DND-41 (cell line): ENCODE measurements around the gene IL22.

Source experiments
- EZH2 ChIP-seq: IDR thresholded peaks from 3 replicates; pipeline ENCODE4 v1.6.1; 2012; ENCODE audit warnings: borderline replicate concordance, low read depth, mild to moderate bottlenecking, moderate library complexity, low read length, inconsistent platforms; ENCODE audit not compliant: severe bottlenecking
- TF ChIP-seq, protein P1 (sequence below): IDR thresholded peaks from 2 replicates; pipeline ENCODE4 v1.5.1; 2012; ENCODE audit warnings: borderline replicate concordance, low read length, moderate library complexity, mild to moderate bottlenecking; ENCODE audit not compliant: poor library complexity, severe bottlenecking; ENCODE audit errors: extremely low read depth

- TF ChIP-seq, protein P1, sequence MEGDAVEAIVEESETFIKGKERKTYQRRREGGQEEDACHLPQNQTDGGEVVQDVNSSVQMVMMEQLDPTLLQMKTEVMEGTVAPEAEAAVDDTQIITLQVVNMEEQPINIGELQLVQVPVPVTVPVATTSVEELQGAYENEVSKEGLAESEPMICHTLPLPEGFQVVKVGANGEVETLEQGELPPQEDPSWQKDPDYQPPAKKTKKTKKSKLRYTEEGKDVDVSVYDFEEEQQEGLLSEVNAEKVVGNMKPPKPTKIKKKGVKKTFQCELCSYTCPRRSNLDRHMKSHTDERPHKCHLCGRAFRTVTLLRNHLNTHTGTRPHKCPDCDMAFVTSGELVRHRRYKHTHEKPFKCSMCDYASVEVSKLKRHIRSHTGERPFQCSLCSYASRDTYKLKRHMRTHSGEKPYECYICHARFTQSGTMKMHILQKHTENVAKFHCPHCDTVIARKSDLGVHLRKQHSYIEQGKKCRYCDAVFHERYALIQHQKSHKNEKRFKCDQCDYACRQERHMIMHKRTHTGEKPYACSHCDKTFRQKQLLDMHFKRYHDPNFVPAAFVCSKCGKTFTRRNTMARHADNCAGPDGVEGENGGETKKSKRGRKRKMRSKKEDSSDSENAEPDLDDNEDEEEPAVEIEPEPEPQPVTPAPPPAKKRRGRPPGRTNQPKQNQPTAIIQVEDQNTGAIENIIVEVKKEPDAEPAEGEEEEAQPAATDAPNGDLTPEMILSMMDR: peak; percentile 42
- TF ChIP-seq EZH2: no peak
Measured at GRCh38 chr12:68236421-68237059, 16.9 kb downstream of the IL22 start.
